NCI-H2029 (cell line): ENCODE measurements around the gene SORCS3.

Source experiments
- DNase-seq: peaks from one replicate; lab custom pipeline; 2025; lab: John Stamatoyannopoulos, UW

The SORCS3 gene

DNA sequence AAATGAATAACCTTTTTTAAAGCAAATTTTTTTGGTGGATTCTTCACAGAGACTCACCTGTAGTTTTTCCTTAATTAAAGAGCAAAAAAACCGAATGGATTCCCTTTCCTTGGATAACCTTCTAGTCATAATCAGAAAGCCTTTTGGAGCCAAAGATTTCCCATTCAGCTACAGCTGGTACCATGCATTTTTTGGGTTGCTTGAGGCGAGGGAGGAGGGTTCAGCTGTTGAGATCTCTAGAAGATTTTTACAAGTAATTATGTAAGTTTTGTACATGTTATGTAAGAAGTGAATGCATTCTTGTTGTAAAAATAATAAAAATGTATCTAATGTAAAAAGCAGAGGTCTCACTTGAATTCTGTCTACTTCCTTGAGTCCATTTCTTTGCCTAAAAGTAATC, 463.2 kb downstream of the SORCS3 start:
- DNase-seq: no peak

DNA sequence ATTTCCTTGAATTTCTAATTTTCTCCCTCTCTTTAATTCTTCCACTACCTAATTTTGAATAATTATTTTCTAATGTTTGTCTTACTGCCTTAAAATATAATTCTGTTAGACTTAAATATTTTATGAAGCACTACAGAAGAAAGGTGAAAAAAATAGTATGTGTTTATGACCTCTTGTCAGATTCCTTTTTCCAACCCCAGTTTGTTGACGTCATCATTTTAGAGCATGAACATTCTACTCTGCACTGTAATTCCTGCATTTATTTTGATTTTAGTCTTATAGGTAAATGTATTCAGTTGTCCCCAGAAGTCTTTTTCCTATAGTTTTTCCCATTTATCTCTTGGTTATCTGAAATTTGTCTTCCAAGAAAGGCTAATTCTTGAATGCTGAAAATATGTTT, 468.1 kb downstream of the SORCS3 start:
- DNase-seq: no peak

DNA sequence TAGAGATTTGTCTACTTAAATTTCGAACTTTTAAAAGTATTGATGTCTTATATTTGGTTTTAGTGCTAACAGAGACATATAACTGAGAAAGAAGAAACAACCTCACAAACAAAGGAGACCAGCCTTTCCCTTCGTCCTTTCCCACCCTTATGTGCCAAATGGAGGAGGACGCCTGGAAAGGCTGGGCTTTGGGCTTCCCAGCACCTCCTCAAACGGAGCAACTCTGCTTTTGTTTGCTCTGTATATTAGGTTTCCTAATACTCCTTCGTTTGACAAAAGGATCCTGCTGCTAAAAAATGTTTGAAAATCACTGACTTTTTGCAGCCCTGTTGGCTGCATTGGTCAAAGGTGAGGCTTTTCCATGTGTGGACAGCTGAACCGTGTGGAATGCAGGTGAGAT, 471.8 kb downstream of the SORCS3 start:
- no peak for DNase-seq

DNA sequence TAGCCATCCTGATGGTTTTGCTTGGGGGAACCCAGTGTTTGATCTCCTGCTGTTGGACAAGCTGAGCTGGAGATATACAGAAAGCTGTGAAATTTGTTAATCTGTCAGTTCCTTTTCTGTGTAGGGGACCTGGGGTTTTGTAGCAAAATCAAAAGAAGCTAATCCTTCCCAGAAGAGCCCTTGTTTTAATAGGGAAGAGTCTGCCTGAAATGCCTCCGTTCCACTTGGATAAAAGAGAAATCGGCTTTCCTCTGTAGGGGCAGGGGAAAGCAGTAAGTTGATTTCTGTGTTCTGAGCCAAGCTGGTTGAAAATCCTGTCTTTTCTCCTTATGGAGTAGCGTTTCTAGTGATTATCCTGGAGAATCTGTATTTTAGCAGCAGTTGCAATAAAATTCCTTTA, 472.6 kb downstream of the SORCS3 start:
- DNase-seq: no peak

DNA sequence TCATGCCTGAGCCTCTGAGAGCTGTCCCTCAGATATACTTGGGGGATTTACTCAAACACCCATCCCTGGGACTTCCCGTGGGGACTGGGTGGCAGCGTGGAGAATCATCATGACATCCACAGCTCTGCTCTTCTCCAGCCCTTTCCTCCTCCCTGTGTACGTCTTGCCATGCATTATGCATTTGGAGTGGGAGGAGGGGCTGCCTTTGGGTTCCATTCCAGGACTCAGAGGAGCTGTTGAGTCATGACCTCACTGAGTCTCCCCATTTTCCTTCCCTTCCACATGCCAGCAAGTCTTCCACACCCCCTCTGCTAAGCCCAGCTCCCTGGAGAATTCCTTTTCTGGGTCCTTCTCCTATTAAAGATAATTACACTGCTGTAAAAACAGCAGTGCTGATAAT, 480.7 kb downstream of the SORCS3 start:
- no peak for DNase-seq

DNA sequence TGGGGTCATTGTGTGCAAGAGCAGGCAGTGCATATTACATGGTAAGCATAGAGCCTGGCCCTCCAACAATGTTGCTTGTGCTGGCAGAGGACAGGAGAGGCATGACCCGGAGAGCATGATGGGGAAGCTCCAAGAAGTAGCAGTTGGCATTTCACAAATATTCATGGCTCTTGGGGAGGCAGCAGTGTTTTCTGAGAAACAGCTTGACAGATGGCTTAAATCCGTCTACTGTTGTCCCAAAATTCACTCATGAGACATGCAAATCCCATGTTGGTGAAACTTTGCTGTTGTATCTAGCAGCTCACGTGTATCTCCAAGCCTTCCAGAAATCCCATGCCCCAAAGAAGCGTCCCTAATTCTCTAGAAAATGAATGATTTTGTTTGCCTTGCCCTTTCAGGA, 487.0 kb downstream of the SORCS3 start:
- no peak for DNase-seq

DNA sequence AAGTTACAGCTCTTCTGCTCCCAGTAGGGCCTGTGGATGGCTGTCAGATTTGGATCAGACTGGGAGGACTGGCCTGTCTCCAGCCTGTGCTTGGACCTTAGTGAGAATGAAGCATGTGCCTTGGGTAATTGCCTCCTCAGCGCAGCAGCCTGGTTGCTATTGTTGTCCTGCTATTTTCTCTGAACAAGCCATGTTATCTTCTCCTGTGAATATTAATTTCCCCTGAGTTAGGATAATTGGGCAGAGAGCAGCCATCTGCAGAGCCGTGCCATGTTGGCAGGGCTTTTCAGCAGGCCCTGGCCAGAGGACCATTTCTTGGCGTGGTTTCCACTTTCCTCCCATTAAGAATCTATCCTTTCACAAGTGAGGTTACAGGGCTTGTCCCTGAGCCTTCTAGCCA, 497.3 kb downstream of the SORCS3 start:
- no peak for DNase-seq

DNA sequence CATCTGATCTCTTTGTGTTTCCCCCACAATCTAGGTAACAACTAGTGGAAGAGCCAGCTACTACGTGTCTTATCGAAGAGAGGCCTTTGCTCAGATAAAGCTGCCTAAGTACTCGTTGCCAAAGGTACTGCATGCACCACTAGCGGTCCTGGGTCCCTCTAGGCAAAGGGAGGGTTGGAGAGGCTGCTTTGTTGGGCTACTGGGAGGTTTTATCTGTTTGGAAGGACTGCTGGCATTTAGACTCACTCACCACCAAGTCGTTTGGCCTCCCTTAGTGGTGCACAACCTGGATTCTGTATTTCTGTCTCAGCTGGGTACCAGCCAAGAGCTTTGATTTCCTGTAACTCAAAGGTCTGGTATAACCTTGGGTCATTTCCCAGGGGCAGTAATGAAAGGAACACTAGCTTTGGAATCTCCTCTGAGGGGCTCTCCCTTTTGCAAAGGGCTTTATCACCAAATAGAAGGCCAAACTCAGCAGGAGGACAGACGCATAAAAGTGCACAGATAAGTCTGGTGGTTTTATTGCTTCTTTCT, 498.3 kb downstream of the SORCS3 start:
- DNase-seq: no peak

DNA sequence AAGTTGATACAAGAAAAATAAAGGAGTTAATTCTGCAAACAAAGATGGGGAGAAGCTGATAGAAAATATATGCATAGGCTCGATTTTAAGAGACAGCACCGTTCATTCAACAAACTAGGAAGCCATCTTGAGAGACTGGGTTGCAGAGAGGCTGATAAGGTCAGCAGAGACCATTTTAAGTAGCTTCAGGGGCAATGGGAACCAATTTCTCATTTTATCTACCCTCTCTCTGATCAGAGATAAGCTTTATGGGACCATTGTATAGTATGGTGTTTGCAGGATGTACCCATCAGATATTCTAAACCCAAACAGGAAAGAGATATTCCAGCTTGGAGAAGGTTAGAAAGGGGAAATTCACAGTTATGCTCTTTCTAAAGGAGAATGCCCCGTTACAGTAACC, 499.5 kb downstream of the SORCS3 start:
- DNase-seq: no peak

DNA sequence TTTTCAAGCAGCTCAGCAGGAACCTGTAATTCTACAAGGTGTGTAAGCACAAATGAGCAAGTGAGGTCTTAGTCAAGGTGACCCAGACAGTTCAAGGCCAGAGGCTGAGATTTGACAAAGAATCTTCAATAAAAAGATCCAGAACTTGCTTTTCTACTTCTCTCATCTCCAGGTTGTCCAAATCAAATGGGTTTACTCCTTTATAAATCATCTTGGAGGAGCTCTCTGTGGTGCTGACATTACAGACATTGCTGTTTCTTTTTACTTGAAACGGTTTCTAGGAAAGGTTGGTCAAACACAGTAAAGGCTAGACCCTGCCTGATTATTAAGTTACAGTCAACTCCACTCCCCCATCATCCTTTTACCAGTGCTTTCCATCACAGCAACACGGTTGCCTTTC, 504.6 kb downstream of the SORCS3 start:
- DNase-seq: no peak

DNA sequence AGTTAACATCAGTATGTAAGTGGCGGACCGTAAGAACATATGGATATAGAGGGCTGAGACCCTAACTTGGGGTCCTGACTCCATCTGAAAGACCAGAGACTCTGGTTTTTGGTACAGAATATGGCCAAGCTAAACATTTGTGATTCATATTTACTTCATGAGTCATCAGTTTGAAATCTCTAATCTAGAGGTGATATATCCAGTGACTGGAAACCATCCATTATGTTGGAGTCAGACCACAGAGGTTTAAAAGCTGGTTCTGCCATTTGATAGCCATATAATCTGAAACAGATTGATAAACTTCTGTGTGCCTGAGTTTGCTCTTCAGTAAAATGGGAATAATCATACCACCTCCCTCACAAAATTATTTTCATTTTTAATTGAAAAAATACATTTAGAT, 505.3 kb downstream of the SORCS3 start:
- DNase-seq: no peak

DNA sequence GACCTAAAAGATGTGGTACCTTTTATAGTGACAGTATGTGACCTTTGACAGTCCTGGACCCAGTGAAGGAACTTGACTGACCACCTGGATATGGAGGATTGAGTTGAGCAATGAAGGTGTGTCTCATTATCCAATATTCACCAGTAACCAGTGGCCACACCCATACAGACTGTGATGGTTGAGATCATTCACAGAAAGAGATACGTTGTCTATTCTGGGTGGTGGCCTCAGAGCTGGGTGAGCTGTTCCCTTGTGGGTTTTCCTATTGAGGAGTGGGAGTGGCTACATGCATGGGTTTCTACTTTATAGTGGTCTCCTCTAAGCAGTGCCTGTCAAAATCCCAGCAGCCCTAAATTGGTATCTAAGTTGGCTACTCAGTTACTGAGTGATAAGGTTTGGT, 507.4 kb downstream of the SORCS3 start:
- DNase-seq: no peak

DNA sequence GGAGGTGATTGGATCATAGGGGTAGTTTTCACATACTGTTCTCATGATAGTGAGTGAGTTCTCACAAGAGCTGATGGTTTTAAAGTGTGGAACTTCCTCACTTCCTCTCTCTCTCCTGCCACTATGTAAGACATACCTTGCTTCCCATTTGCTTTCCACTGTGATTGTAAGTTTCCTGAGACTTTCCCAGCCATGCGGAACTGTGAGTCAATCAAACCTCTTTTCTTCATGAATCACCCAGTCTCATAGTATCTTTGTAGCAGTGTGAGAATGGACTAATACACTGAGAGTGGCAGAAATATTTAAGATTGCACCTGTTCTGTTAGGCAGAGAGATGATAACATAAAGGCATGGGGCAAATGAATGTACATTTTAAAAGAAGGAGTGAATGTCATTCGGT, 507.8 kb downstream of the SORCS3 start:
- no peak for DNase-seq

DNA sequence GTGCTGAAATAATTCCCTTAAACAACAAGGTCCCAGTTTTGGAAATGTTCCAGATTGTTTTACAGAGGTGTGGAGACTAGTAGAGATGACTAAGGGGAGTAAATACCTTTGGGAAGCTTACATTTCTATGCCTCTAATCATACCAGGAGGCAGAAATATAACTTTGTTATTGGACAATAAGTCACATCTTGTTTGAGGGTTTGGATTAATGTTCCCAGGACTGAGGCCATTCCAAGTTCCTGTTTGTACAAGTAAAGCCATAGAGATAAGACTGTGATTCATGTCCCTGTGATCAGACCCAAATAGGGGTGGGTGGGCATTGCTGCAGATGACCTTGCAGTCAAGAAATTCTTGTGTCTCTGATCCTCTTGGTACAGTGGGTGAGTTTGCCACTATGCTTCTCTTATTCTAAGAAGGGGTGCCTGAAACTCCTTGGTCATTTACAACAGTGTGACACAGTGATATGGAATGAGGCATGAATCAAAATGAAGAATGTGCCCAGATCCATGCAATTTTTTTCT, 508.3 kb downstream of the SORCS3 start:
- no peak for DNase-seq

DNA sequence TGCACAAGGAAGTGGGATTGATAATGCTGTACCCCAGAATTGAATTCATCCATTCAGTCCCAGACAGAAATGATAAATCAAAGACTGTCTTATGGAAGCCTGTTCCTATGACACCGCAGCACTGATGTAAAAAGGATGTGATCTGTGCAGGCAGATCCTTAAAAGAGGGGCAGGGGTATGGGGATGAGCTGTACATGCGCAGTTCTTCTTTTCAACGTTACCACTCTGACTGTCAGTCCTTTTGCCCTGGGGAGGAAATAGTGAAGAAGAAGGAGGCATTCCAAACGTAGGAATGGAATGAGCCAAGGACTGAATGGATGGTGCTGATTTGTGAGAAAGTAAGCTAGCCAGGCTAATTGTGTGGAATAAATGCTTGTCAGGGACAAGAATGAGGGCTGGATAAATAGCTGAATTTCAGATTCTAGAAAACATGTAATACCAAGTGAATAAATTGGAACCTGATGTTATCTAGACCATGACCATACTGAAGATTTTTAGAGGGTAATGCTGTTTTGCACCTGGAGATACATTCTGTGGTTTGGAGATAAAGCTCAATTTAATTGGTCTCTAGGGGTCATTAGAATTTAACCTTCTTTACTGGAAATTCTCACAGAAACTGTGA, 509.3 kb downstream of the SORCS3 start:
- no peak for DNase-seq

DNA sequence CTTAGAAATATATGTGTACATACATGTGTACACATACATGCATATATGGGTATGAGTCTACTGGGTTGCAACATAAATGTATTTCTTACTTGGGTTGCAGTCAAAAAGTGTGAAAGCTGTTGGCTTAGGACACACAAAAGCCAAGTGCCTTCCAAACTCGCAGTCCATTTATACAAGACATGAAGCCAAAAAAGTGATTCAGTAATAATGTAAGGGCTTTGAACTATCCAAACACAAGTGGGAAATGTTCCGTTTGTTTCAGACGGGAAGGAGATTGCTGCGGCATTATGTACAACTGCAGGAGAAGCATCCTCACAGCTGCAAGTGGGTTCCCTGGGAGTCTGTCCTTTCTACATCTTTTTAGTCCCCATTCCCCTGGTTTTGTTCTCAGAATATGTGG, 513.6 kb downstream of the SORCS3 start:
- no peak for DNase-seq

DNA sequence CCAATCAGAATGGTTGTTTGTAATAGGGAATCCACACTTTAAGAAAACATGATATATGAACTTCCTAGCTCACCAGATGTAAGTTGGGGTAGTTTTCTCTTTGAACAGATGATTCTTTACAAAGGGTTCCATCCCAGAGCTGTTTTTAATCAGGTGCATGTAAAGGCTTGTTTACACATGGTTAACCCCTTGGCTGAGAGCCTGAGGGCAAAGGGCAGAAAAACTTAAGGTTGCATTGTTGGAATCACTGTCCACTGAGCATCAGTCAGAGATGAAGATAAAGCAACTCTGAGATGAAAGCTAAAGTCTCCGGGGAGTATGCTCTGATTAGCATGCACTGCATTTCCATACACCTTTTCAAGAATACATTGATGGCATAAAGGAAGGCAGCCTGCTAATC, 518.2 kb downstream of the SORCS3 start:
- no peak for DNase-seq

DNA sequence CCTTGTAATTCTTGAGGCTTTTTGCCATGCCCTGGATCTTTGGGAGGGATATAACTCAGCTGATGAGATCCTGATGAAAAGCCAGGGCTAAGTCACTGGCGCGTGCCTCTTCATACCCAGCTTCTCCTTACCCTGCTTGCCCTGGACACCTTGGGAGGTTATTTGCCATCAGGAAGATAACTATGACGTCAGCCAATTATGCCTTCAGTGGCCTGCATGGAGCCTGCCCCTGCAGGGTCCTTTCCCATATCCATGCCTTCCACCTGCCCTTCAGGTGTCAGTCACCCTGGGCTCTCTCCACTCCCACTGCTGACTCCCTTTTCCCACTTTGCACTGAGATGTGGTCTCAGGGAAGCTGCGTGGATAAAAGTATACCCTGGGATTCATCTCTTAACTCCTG, 520.1 kb downstream of the SORCS3 start:
- no peak for DNase-seq

DNA sequence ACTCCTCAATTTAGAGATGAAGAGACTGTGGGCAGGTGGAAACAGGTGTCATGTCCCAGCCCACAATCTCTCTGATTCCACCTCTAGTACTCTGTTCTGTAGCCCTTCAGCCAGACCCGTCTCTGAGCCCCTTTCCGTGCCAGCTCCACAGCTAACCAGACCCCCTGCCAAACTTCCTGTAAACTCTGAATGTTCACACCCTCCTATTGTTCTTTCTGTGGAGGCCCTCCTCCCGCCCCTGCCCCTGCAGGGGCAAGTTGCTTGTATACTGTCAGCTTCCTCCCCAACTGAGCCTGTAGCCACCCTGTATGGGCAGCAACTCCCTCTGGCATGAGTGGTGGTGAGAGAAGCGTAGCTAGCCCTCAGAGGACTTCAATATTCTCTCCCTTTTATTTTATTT, 520.7 kb downstream of the SORCS3 start:
- no peak for DNase-seq

DNA sequence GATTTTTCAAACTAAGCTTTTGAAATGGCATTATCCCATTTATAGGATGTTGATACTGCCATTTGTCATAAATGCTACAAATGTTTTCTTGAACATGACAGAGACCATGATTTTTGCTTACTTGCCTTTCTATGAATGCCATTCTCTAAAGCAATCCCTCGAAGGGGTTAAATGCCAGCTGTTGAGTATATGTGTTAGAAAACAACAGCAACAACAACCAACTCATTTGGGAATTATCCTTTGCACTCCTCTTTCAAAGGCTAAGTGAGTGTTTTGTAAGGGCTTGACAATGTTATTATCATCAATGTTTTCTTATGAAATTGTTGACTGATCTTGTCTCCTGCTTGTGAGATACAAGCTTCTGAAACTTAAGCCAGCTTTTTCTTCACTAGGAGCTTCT, 529.4 kb downstream of the SORCS3 start:
- DNase-seq: no peak

DNA sequence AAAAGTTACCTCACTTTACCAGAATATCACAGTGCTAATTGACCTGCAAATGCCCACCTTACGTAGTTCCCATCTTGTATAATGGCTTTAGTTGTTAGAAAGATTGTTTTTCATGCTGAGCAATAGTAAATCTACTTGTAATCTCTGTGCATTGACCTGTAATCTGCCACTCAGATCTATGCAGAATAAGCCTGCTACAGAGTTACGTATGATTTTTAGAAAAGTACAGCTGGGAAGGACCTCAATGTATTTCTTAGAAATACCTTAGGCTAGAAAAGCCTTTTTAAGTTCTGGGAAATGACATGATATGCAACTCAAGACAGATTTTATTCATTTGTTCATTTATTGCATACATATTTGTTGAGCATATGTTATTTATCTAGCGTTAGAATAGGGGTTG, 530.9 kb downstream of the SORCS3 start:
- no peak for DNase-seq

DNA sequence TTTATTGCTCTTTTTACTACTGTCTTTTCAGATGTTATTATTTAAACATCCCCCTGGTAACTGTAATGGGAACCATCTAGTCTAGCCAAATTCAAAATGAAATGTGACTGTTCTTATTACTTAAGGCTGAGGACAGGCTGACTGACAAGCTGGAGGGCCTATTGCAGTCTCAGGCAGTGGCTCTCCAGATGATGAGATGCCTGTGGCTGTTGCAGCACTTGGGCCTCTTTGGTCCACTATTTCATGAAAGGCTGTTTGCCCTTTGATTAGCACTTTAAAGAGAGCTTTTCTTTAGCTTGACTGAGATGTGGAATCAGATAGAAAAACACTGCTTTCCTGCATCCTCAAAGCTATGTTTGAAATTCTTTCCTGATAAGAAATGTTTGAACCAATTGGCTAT, 540.5 kb downstream of the SORCS3 start:
- DNase-seq: no peak

DNA sequence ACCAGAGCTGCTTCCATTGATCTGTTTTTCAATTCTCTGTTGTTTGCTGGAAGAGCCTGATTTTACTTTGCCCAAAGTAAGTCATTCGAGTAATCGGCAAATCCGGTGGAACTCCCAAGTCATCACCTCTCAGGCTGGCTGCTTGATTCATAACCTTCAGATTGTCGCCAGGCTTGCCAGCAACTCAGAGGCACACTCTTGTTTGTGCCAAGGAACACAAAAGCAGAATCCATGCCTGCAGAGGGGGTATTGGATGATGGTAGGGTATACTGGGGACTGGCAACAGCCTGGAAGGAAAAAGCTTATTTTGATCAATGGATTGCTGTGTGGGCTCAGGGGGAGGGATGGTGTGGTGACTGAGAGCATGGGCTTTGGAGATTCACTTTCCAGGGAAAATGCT, 542.4 kb downstream of the SORCS3 start:
- no peak for DNase-seq

DNA sequence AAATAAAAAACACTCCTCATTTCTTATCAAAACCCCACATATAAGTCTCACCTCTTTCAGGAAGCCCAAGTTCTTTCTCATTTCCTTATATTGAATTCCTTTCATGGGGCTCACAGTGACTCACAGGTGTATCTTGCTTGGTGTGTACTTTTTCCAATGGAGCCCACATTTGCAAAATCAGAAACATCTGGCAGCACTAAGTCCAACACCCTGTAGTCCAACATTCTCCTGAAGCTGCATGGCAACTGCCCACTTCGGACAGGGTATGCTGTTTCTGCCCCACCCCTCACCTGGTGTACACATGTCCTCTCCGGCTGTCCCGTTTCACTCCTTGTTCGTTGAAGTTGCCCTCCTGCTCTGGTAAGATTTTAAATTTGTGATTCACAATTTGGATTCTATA, 544.1 kb downstream of the SORCS3 start:
- DNase-seq: no peak
